ENCODE measurements around the gene RAB3A.

DNA sequence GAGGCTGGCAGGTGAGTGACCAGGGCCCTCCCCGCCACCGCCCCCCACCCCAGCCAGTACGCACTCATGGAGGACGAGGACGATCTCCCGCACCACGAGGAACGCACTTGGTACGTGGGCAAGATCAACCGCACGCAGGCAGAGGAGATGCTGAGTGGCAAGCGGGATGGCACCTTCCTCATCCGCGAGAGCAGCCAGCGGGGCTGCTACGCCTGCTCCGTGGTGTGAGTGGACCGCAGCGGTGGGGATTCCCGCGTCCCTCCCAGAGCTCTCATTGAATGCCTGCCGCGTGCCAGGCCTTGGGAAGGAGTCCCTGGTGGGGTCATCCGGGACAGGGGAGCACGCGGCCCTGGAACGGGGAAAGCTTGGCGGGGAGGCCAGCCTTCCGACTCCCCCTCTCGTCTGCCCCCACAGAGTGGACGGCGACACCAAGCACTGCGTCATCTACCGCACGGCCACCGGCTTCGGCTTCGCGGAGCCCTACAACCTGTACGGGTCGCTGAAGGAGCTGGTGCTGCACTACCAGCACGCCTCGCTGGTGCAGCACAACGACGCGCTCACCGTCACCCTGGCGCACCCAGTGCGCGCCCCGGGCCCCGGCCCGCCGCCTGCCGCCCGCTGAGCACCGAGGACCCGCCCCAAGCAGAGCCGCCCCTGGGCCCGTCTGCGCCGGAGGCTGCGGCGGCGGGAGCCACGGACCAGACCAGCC, 35.0 kb downstream of the RAB3A start:
- TF ChIP-seq EZH2 (IDR thresholded peaks at IDR 0.05; ENCODE audit: borderline replicate concordance, low read depth, low read length, severe bottlenecking) = no peak
- TF ChIP-seq, protein P1, sequence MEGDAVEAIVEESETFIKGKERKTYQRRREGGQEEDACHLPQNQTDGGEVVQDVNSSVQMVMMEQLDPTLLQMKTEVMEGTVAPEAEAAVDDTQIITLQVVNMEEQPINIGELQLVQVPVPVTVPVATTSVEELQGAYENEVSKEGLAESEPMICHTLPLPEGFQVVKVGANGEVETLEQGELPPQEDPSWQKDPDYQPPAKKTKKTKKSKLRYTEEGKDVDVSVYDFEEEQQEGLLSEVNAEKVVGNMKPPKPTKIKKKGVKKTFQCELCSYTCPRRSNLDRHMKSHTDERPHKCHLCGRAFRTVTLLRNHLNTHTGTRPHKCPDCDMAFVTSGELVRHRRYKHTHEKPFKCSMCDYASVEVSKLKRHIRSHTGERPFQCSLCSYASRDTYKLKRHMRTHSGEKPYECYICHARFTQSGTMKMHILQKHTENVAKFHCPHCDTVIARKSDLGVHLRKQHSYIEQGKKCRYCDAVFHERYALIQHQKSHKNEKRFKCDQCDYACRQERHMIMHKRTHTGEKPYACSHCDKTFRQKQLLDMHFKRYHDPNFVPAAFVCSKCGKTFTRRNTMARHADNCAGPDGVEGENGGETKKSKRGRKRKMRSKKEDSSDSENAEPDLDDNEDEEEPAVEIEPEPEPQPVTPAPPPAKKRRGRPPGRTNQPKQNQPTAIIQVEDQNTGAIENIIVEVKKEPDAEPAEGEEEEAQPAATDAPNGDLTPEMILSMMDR (IDR thresholded peaks at IDR 0.05; ENCODE audit: borderline replicate concordance, extremely low read depth, low read length, poor library complexity, severe bottlenecking) = no peak
